Lower lobe of right lung (tissue), 2 donors: ENCODE results near the gene MDFIC2. TPM values are rescaled to one million over a fixed set of nuclear protein-coding genes. Genes with fewer than 3 reads are reported as not detected.

Experiments used
- ATAC-seq, 2 donors: fragments of 200-7000 bp; cut with Tn5 transposase; one replicate each; pipeline ENCODE4 v1.9.1; 2020 to 2022; ENCODE audit warnings: mild to moderate bottlenecking in 2 of 2, moderate library complexity in 2 of 2
- DNase-seq: peaks from one replicate; pipeline ENCODE4 v3.0.0-alpha.2; 2020
- H3K27ac ChIP-seq: fragments of 200-600 bp; one replicate; pipeline ENCODE4 v1.8.0; 2022
- H3K27me3 ChIP-seq: fragments of 200-600 bp; one replicate; pipeline ENCODE4 v1.8.0; 2022; ENCODE audit warnings: low read depth
- H3K36me3 ChIP-seq: fragments of 200-600 bp; one replicate; pipeline ENCODE4 v1.8.0; 2022; ENCODE audit warnings: mild to moderate bottlenecking
- H3K4me1 ChIP-seq: fragments of 200-600 bp; one replicate; pipeline ENCODE4 v1.8.0; 2022
- H3K4me3 ChIP-seq: fragments of 200-600 bp; one replicate; pipeline ENCODE4 v1.8.0; 2022; ENCODE audit warnings: mild to moderate bottlenecking
- H3K9me3 ChIP-seq: fragments of 200-600 bp; one replicate; pipeline ENCODE4 v1.8.0; 2022
- intact Hi-C: fragments of 100-400 bp; cut with DNase I; formaldehyde crosslinking; loops from one replicate; pipeline ENCODE4 v1.11.0; 2022
- total RNA-seq: library from RNA; stranded (reverse); fragmentation: NEBNext Ultra II Directional; extraction: Animal tissue kit (Norgen Biotek cat#: 25700); gene quantifications from one replicate; pipeline ENCODE4 v1.2.1, GENCODE V29; 2021
- TF ChIP-seq, protein P1 (sequence below): fragments of 200-600 bp; IDR thresholded peaks from one replicate; pipeline ENCODE4 v1.8.0; 2022; ENCODE audit warnings: antibody characterized with exemption, mild to moderate bottlenecking
- donor health status: DM: no; HTN: yes; CAD: no; lungs with severe emphysema.

MDFIC2 gene
- total RNA-seq, 1 donor from 2014 or later, result not detected

DNA sequence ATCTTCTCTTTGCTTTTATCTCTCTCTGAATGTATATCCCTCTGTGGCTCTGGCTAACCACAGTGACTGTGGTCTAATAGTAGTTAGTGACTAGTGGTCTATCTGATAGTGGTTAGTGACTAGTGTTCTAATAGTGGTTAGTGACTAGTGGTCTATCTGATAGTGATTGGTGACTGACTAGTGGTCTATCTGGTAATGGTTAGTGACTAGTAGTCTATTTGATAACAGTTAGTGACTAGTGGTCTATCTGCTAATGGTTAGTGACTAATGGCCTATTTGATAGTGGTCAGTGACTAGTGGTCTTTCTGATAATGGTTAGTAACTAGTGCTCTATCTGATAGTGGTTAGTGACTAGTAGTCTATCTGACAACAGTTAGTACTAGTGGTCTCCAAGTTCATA, 110.5 kb downstream of the MDFIC2 start:
- H3K27ac ChIP-seq, result no peak overlapping the region
- TF ChIP-seq, protein P1, sequence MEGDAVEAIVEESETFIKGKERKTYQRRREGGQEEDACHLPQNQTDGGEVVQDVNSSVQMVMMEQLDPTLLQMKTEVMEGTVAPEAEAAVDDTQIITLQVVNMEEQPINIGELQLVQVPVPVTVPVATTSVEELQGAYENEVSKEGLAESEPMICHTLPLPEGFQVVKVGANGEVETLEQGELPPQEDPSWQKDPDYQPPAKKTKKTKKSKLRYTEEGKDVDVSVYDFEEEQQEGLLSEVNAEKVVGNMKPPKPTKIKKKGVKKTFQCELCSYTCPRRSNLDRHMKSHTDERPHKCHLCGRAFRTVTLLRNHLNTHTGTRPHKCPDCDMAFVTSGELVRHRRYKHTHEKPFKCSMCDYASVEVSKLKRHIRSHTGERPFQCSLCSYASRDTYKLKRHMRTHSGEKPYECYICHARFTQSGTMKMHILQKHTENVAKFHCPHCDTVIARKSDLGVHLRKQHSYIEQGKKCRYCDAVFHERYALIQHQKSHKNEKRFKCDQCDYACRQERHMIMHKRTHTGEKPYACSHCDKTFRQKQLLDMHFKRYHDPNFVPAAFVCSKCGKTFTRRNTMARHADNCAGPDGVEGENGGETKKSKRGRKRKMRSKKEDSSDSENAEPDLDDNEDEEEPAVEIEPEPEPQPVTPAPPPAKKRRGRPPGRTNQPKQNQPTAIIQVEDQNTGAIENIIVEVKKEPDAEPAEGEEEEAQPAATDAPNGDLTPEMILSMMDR, result no peak
- no peaks in the 10 kb centered on the region for H3K9me3 ChIP-seq
- no peak for DNase-seq
- no peaks in the 10 kb centered on the region for H3K4me1 ChIP-seq
- H3K27me3 ChIP-seq, result no peaks in the 10 kb centered on the region
- intact Hi-C loops, result no loop called here
- no peaks in the 10 kb centered on the region for H3K36me3 ChIP-seq
- no peak for ATAC-seq
- H3K4me3 ChIP-seq, result no peak overlapping the region

DNA sequence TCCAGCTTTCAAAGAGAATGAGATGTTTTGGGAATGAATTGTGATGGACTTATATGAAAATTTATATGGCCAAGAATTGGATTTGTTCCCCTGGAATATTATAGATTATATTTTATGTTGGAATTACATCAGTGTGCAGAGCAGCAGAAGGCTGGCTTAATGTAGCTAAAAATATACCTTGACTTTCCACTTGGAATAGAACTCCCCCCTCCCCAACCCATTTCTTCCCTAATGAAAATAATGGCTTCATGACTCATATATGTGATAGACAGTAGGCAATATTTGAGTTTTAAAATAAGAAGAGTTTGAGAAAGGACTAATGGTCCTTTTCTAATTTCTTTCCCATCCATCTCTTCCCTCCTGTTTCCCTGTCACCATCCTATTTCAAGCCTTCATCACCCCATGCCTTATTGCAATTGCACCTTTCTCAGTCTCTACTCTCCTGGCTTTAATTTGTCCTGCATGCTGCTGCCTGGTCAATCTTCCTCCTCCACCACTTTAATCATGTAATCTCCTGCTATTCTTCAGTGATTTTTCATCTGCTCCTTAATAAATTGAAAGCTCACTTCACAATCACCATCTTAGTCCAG, 122.5 kb downstream of the MDFIC2 start:
- H3K4me3 ChIP-seq, result no peak overlapping the region
- TF ChIP-seq, protein P1, result no peak
- no peak for ATAC-seq
- DNase-seq, result no peak
- H3K9me3 ChIP-seq, result no peaks in the 10 kb centered on the region
- H3K4me1 ChIP-seq, result no peaks in the 10 kb centered on the region
- intact Hi-C loops, result no loop called here
- H3K36me3 ChIP-seq, result no peaks in the 10 kb centered on the region
- H3K27ac ChIP-seq, result no peak overlapping the region
- H3K27me3 ChIP-seq, result no peaks in the 10 kb centered on the region

DNA sequence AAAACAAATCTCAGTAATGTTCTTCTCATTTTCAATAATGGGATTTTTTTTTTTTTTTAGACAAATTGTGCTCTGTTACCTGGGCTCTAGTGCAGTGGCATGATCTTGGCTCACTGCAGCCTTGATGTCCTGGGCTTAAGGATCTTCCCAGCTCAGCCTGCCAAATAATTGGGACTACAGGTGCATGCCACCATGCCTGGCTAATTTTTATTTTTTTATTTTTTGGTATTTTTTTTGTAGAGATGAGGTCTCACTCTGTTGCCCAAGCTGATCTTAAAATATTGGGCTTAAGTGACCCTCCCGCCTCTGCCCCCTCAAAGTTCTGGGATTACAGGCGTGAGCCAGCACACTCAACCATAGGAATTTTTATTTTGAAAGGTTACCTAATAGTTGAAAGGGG, 126.2 kb downstream of the MDFIC2 start:
- DNase-seq (no peak), ATAC-seq (no peak)
- TF ChIP-seq, protein P1, result no peak
- Histone ChIP-seq H3K36me3 (no peaks in the 10 kb centered on the region), H3K27me3 (no peaks in the 10 kb centered on the region), H3K27ac (no peak overlapping the region), H3K4me1 (no peaks in the 10 kb centered on the region), H3K4me3 (no peak overlapping the region), H3K9me3 (no peaks in the 10 kb centered on the region)
- intact Hi-C loops, result no loop called here

DNA sequence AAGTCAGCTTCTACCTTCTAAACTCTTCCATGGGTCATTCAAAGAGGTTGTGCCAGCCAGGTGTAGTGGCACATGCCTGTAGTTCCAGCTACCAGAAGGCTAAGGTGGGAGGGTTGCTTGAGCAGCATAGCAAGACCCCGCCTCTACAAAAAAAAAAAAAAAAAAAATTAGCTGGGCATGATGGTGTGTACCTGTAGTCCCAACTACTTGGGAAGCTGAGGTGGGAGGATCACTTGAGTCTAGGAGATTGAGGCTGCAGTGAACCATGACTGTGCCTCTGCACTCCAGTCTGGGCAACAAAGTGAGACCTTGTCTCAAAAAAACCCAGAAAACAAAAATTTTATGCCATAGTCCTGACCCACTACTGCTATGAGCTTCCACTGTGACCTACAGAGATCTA, 126.8 kb downstream of the MDFIC2 start:
- ATAC-seq (no peak), DNase-seq (no peak)
- TF ChIP-seq, protein P1, result no peak
- Histone ChIP-seq H3K27ac (no peak overlapping the region), H3K4me1 (no peaks in the 10 kb centered on the region), H3K27me3 (no peaks in the 10 kb centered on the region), H3K36me3 (no peaks in the 10 kb centered on the region), H3K9me3 (no peaks in the 10 kb centered on the region), H3K4me3 (no peak overlapping the region)
- intact Hi-C loops, result no loop called here

DNA sequence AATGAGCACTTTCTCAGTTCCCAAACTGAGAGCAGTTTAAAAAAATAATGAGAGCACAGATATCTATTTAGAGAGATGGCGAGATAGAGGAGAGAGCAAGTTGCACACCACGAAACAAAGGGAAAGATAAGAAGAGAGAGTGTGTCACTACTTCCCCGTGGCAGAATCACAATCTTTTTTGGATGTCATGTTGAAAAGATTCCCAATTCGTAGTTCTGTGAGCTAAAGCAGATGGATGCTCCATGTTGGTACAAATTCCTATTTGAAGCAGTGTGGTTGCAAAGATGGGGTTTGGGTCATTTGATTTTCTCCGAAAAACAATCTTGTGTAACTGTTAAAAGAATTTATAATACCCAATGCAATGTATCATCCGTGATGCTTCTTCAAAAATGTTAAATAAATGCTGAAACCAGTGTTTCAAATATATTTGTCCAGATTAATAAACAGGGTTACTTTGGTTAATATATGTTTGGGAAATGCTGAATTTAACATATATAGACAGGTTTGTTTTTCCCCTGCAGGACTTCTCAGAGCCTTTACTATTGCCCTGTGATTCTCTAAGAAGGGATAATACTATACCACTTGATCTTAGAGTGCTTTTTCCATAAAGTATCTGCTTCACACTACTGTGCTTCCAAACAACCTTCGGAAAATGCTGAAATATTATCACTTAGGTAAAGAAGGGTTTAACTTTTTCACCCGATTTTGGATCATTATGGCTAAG, 128.5 kb downstream of the MDFIC2 start:
- Histone ChIP-seq H3K9me3 (no peaks in the 10 kb centered on the region), H3K27me3 (no peaks in the 10 kb centered on the region), H3K27ac (no peak overlapping the region), H3K36me3 (no peaks in the 10 kb centered on the region), H3K4me1 (no peaks in the 10 kb centered on the region), H3K4me3 (no peak overlapping the region)
- TF ChIP-seq, protein P1, result no peak
- intact Hi-C loops, result no loop called here
- no peak for ATAC-seq
- no peak for DNase-seq
